ENCODE measurements around the gene CYP4F8.

GRCh38 chr19:15589760-15590451 lies 25.1 kb upstream of the CYP4F8 start:
- TF ChIP-seq CTCF (IDR thresholded peaks at IDR 0.05): no peak
- no peak for TF ChIP-seq POLR2A (IDR thresholded peaks at IDR 0.05)
